ENCODE data around the gene TUT4. TPM values are rescaled to one million over a fixed set of nuclear protein-coding genes. Genes with fewer than 3 reads are reported as not detected.

Gene TUT4
- polyA plus RNA-seq, 1 donor from 2014 or later = 84.1 TPM

GRCh38 chr1:52511851-52512615, 40.9 kb downstream of the TUT4 start:
- H3K36me3 ChIP-seq (ENCODE audit: insufficient read depth, low read length) = peaks cover 8% of the 10 kb centered on the region
- TF ChIP-seq REST (IDR thresholded peaks at IDR 0.05; ENCODE audit: borderline replicate concordance) = no peak
- TF ChIP-seq MXI1 (conservative IDR thresholded peaks at IDR 0.05; ENCODE audit: poor library complexity, severe bottlenecking) = no peak
- TF ChIP-seq POLR2AphosphoS5 (IDR thresholded peaks at IDR 0.05) = no peak
- no peak for TF ChIP-seq EP300 (conservative IDR thresholded peaks at IDR 0.05; ENCODE audit: poor library complexity, severe bottlenecking)
- no peak for TF ChIP-seq TAF1 (IDR thresholded peaks at IDR 0.05; ENCODE audit: low read depth)
- TF ChIP-seq SMC3 (conservative IDR thresholded peaks at IDR 0.05; ENCODE audit: poor library complexity) = no peak
- TF ChIP-seq EZH2 (IDR thresholded peaks at IDR 0.05; ENCODE audit: borderline replicate concordance, insufficient read depth, low read length, poor library complexity, severe bottlenecking) = no peak
- TF ChIP-seq CTCF (IDR thresholded peaks at IDR 0.05; ENCODE audit: poor library complexity, severe bottlenecking) = no peak
- no peak for TF ChIP-seq RAD21 (conservative IDR thresholded peaks at IDR 0.05)

GRCh38 chr1:52511439-52511838, 41.5 kb downstream of the TUT4 start:
- Histone ChIP-seq H3K4me2 (ENCODE audit: low read length) (no peak overlapping the region), H3K27ac (ENCODE audit: low read length) (no peak overlapping the region), H3K27me3 (ENCODE audit: insufficient read depth, low read depth, low read length) (no peaks in the 10 kb centered on the region), H3K36me3 (ENCODE audit: insufficient read depth, low read length) (peaks cover 8% of the 10 kb centered on the region), H2AFZ (ENCODE audit: low read depth, low read length) (no peak overlapping the region), H4K20me1 (ENCODE audit: insufficient read depth) (no peaks in the 10 kb centered on the region), H3K9me2 (ENCODE audit: insufficient read depth, low read length) (no peaks in the 10 kb centered on the region), H3K9me3 (ENCODE audit: low read length) (no peaks in the 10 kb centered on the region), H3K4me3 (ENCODE audit: low read length) (no peak overlapping the region), H3K9ac (ENCODE audit: low read length) (no peak overlapping the region), H3K79me2 (replicated peaks; ENCODE audit: insufficient read depth, low read length) (peaks cover 22% of the 10 kb centered on the region), H3F3A (ENCODE audit: insufficient read depth, low read length, poor library complexity, severe bottlenecking) (no peaks in the 10 kb centered on the region)
- TF ChIP-seq EZH2 (IDR thresholded peaks at IDR 0.05; ENCODE audit: borderline replicate concordance, insufficient read depth, low read length, poor library complexity, severe bottlenecking) (no peak), TAF1 (IDR thresholded peaks at IDR 0.05; ENCODE audit: low read depth) (no peak), RAD21 (conservative IDR thresholded peaks at IDR 0.05) (no peak), REST (IDR thresholded peaks at IDR 0.05; ENCODE audit: borderline replicate concordance) (no peak), MXI1 (conservative IDR thresholded peaks at IDR 0.05; ENCODE audit: poor library complexity, severe bottlenecking) (no peak)

More at GRCh38 chr1:52511851-52512615, 40.9 kb downstream of the TUT4 start:
- H3K79me2 ChIP-seq (replicated peaks; ENCODE audit: insufficient read depth, low read length) = peaks cover 22% of the 10 kb centered on the region
- H3K9me3 ChIP-seq (ENCODE audit: low read length) = no peaks in the 10 kb centered on the region
- H3K9ac ChIP-seq (ENCODE audit: low read length) = no peak overlapping the region
- no peaks in the 10 kb centered on the region for H3K9me2 ChIP-seq (ENCODE audit: insufficient read depth, low read length)
- H3K27me3 ChIP-seq (ENCODE audit: insufficient read depth, low read depth, low read length) = no peaks in the 10 kb centered on the region
- no peak overlapping the region for H3K27ac ChIP-seq (ENCODE audit: low read length)
- H4K20me1 ChIP-seq (ENCODE audit: insufficient read depth) = no peaks in the 10 kb centered on the region
- H2AFZ ChIP-seq (ENCODE audit: low read depth, low read length) = no peak overlapping the region
- no peaks in the 10 kb centered on the region for H3F3A ChIP-seq (ENCODE audit: insufficient read depth, low read length, poor library complexity, severe bottlenecking)
- no peak overlapping the region for H3K4me3 ChIP-seq (ENCODE audit: low read length)
- H3K4me2 ChIP-seq (ENCODE audit: low read length) = no peak overlapping the region
